ENCODE measurements around the gene CCDC174.

DNA sequence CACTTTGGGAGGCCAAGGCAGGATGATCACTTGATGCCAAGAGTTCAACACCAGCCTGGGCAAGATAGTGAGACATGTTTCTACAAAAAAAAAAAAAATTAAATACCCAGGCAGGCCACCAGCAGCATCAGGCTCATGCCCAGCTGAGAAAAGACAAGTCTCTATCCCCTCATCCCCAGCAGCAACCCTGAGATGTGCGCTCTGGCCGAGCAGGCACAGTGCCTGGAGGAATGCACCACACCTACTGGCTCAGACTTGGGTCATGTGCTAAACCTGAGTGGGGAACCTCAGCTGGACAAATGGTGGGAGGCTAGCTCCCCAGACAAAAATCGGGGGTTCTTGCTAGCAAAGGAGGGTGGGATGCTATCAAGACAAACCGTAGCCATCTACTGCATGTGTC lies 10.2 kb upstream of the CCDC174 start:
- no peak for TF ChIP-seq EZH2 (IDR thresholded peaks at IDR 0.05; ENCODE audit: insufficient read depth, poor library complexity, severe bottlenecking)
- no peak for TF ChIP-seq EZH2phosphoT487 (IDR thresholded peaks at IDR 0.05; ENCODE audit: insufficient read depth, low read depth)

Data from GM23248 (cell line).